HG02970 (cell line): ENCODE measurements around the gene NKAIN2.
"Not testable (repeated sequence)": the region's sequence is repeated elsewhere in the genome, so short reads cannot be mapped to it uniquely, and the experiment has no call there.

ENCODE experiments used
- ATAC-seq: cut with Tn5 transposase; IDR thresholded peaks from one replicate; pipeline ENCODE4 v1.9.1; 2021; ENCODE audit warnings: mild to moderate bottlenecking, moderate library complexity, moderate number of reproducible peaks; ENCODE audit not compliant: unreplicated experiment, low FRiP score

The NKAIN2 gene

DNA sequence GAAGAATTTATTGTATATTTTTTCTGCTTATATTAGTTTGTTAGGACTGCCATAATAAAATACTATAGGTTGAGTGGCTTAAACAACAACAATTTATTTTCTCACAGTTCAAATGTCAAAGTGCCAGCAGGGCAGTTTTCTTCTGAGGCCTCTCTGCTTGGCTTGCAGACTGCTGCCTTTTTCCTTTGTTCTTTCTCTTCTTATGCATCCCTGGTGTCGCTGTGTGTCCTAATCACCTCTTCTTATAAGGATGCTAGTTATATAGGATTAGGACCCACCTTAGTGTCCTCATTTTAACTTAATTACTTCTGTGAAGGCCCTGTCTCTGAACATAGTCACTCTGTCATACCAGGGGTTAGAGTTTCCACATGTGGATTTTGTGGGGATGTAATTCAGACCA is 354.4 kb downstream of the NKAIN2 start:
- ATAC-seq = no peak

DNA sequence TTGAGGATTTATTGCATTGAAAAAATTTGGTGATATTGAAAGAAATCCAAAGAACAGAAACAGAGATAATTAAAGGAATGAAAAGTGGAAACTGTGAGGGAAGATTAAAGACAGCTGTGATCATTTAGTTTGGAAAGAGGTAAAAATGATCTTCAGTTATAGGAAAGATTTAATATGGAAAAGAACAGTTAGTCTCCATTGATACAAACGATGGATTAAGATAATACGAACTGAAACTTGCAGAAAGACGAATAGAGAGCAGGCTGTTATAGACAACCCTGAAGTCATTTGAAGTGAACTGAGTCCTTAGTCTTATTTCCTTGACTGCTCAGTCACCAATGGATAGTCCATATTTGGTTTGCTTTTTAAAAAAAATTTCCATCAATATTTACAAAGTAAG is 360.0 kb downstream of the NKAIN2 start:
- no peak for ATAC-seq

DNA sequence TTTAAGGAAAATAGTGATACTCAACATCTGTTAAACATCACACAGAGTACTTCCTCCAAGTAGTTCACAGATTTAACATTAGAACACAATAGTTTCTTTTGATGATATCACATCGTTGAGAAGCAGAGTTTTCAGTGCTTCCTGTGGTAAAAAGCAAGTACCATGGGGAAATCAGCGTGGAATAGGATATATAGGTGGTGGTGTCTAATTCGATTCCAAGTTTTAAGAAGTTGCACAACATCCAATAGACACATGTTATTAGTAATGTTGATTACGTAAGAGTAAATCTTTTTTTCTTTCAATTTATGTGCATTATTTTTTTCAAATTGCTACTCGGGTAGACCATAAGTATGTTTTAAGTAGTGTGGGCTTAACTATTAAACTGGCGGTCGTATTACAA is 360.7 kb downstream of the NKAIN2 start:
- no peak for ATAC-seq

DNA sequence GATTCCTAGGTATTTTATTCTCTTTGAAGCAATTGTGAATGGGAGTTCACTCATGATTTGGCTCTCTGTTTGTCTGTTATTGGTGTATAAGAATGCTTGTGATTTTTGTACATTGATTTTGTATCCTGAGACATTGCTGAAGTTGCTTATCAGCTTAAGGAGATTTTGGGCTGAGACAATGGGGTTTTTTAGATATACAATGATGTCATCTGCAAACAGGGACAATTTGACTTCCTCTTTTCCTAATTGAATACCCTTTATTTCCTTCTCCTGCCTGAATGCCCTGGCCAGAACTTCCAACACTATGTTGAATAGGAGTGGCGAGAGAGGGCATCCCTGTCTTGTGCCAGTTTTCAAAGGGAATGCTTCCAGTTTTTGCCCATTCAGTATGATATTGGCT is 363.6 kb downstream of the NKAIN2 start:
- ATAC-seq = not testable (repeated sequence)

DNA sequence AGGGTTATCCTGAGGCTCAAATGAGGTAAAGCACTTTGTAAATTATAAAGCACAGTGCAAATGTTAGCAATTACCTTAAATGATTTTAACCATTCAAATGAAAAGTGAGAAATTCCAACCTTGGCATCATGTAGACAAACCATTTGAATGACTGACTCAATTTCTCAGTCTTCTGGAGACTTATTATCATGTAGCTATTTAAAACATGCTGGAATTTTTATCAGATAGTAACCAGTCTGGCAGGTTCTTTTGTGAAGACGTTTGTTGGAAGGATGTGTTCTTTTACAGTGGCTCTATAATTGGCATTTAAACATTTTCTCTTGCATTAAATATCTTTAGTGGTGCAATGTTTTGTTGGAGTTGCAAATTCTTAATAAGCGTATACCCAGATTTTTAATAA is 386.6 kb downstream of the NKAIN2 start:
- no peak for ATAC-seq

DNA sequence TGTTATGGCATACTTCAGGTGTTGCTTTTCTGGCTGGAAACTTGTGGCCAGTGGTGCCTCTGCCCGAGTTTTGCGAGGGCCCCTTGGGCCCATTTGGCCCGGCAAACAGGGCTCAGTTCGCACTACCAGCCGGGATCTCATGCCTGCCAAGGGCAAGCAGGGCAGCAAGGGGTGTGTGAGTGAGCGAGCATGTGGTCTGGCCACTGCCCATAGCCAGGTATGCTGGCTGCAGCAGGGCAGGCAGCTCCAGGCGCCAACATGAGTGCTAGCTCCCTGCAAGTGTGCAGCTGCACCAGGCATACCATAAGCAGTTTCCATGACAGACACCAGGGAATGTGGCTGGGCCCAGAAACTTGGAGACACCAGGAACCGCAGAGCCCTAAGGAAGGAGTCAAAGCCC is 389.5 kb downstream of the NKAIN2 start:
- no peak for ATAC-seq

DNA sequence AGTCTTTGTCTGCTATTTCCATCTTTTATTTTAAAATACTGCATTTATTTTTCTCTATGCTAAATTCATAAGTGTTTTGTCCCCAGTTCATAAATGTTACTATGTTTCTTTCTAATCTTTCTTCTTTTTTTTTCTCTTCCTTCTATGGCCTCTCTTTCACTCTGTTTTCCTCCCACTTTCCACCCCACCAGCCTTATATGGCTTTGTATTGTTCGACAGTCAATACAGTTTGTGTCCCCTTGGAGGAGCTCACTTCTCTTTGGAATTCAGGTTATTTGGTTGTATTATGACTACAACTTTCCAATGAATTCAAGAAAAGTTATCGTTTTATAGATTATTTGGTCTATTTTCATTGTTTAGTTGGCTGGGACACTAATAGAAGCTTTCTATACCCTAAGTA is 393.5 kb downstream of the NKAIN2 start:
- no peak for ATAC-seq

DNA sequence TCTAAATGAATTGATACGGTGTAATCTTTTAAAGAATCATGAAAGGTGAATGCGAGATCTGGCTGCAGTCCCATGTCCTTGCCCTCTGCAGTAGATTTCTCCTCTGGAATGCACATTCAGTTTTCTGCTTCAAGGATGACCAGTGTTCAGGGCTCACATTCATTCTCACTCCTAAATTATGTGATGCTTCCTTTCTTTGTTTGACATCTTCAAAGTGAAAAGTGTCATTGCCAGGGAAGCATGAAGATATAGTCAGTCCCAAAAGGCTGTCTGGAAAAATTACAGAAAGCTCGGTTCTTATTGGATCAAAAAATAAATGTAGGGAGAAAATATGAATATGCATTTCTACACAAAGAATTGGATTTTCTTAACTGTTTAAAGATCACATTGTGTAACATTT is 395.6 kb downstream of the NKAIN2 start:
- ATAC-seq = no peak

DNA sequence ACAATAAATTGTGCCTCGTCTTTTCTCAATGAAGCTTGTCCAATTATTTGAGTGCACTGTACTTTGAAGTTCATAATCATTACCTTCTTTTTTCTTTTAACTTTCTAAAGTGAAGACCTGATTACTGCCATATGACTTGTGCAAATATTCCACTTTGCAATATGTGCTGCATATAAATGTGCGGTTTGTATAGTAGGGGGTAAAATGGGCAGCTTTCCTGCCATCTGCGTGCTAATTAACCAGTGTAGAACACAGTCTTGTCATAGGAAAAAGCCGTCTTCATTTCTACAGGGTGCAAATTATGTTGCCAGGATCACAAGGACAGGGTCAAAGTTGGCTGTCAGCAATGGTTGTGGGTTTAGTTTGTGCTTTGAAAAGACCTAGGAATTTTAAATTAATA is 397.0 kb downstream of the NKAIN2 start:
- ATAC-seq = no peak

DNA sequence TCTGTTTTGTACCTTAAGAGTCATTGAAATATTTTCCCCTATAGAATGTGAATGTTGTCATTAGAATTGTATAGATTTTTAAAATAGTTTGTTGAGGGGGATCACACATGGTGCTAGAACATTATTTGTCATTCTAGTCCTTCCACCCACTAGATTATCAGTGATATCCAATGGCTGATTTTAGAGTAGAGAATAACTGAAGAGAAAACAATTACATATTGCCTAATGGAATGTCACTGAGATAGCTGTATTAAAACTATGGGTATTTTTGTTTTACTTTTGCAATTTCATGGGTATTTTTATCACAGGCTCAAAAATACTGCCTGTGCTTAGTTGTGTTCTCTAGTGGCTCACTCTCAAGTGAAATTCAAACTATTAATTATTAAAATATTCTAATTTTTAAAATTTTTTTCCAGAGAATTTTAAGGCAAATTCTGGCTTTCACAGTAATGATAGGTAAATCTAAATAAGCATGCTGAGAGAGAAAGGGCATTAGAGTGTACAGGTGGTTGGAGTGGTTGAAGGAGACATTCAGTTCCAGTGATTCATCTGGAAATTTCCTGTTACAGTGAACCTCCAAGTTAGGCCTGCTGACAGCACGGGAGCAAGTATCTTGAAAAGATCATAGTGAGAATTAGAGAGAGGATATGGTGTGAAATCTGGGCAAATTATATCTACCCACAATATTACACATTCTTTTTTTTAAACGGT is 399.6 kb downstream of the NKAIN2 start:
- no peak for ATAC-seq

DNA sequence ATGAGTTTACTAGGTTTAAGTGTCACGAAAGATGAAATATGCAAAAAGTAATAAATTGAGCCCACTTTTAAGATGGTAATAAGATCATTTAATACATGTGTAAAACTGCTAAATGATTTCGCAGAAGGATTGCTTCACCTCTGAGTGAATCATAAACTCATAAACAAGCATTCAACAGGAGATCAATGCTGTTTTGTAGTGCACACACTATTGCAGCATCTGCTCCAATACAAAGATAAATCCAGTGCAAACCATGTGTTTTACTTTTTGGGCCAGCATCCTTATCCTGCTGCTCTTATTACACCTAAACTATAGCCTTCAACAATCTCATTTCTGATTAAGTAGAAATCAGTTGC is 400.1 kb downstream of the NKAIN2 start:
- no peak for ATAC-seq

DNA sequence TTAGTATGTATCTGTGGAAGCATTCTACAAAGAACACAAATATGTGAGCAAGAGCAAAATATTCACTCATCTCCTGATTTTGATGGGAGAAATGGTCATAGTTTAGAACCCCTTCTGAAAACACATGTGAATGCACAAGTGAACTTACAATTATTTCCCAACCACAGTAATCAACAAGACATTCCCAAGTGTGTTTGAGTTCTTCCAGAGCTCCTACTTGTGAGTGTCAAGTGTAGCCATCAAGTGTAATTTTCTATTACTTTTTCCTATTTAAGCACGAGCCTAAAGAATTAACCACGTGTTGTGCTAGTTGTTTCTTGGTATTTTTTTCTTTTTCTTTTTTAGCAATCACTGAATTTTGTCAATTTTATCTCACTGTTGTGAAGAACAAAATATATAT is 402.3 kb downstream of the NKAIN2 start:
- ATAC-seq = no peak

DNA sequence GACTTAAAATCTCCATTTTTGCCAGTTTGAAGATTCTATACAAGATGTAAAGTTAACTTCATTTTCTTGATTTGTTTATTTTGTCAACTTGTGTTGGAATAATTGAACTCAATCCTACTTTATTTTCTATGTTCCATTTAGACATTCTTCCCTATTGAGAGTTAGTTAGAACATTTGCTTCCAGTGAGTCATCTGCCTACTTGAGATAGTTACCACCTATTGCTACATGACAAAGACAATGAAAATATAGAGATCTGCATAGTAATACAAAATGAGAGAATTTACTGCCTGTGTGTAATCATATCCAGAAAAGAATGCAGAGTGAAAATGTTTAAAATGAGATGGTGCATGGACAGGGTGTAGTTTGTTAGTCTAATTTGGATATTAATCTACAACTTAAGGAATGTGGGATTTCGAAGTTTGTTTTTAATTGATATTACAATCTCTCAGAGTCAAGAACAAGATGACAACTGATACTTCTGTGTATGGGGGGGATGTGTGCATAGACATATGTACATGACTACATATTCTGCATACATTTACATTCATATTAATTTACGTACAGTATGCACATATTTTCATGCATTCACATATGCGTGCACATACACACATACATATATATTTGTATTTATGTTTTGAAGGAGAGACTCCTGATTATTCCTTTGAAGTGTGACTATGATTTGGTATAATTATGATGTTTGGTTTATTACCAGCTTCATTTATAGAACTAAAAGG is 420.1 kb downstream of the NKAIN2 start:
- no peak for ATAC-seq

DNA sequence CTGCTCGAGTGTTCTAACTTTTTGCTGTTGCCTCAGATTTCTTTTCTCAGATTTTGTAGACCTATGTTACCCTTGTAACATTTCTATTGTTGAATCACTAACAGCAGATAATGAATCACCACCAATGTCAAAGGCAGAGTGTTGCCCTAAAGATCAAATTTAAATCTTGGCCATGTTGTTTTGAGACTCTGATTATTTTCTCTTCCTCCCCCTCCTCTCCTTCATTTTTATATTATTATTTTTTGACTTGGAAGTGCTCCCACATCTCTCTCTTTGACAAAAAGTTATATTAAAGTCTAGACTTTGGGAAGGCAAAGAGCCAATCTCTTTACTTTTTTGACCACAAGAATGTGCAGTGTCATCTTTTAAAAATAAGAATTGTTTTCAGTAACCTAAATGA is 422.7 kb downstream of the NKAIN2 start:
- ATAC-seq = no peak

DNA sequence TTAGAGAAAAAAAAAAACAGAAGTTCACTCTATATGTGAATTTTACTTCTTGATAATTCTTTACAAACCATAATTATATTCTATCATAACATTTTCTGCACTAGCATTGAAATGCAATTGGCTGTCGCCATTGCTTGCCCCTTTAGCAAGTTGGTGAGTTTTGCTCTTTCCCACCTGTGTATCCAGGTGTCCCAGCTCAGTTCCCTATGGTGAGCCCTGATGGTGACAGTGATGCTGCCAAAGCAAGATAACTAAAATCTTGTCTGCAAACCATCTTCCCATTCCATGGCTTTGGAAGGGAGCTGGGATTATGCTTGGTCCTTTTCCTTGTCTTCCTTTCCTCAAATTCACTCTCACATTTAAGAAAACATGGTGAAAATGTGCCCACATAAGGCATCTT is 429.6 kb downstream of the NKAIN2 start:
- no peak for ATAC-seq

DNA sequence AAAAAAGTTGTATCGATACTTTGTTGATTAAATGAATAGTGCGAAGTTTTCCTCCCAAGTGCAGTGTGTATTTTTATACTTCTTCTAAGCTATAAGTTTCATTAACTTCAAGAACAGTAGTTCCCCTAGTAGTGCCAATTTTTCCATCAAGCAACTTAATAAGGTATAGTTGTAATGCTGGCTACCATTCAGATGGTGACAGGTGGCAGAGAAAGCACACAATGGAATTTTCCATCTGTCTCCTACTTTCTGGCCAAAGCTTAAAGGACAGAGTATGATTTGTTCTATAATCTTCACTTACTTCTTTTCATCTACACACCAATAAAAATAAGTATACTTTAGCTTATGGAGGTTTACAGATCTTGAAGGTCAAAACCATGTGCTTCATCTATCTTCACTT is 431.1 kb downstream of the NKAIN2 start:
- no peak for ATAC-seq

DNA sequence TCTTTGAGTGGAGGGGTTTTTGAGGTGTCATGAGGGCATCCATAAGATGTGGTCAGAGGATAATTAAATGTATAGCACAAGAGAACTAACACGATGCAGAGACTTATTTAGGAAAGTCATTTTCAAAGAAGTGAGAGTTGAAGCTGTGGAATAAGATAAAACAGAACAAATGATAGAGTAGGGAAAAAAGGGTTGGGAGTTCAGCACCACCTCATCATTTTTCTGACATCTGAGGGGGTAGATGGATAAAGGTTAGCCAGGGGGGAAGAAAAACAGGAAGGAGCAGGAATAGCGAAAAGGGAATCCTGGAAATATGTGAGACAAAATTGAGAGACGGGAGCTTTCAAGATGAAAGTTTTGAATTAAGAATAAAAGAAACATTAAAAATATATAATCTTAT is 434.2 kb downstream of the NKAIN2 start:
- no peak for ATAC-seq

DNA sequence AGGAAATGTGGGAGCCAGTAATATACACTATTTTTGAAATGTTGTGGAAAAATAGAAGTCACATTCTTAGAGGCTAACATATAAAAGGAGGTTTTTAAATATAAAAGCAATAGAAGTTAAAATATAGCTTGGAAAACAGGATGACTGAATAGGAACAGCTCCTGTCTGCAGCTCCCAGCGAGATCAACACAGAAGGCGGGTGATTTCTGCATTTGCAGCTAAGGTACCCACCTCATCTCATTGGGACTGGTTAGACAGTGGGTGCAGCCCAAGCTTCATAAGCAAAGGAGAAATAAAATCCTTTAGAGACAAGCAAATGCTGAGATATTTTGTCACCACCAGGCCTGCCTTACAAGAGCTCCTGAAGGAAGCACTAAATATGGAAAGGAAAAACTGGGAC is 434.7 kb downstream of the NKAIN2 start:
- ATAC-seq = not testable (repeated sequence)

DNA sequence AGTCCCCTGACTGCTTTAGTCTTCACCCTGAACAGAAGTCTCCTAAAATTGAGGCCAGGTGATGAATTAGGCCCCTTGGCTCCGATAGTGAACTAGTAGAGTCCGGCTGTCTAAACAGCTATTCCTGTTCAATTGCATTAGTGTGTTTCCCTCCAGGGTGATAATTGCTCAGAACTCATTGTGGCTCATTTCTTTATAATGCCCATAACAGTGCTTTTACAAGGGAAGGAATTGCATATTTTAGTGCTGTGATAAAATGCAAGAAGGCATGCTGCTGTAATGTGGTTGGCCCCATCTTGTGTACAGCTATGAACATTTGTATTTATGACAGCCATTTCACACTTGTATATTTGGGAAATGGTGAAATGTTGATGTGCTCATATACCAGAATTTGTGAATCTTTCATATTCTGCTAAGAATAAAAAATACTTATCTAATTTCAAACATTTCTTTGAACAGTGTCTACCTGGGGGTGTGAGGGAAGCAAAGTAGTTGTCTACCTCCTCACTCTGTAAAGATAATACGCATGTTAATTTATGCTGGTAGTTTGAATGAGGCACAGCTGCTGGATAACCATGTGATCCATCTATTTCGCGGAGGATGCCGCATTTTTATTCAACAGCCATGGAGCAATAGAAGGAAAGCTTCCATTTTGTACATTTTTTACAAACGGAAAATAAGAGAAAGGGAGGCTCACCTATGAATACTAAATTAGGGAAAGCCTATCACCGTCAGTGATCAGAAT is 451.4 kb downstream of the NKAIN2 start:
- ATAC-seq = no peak

DNA sequence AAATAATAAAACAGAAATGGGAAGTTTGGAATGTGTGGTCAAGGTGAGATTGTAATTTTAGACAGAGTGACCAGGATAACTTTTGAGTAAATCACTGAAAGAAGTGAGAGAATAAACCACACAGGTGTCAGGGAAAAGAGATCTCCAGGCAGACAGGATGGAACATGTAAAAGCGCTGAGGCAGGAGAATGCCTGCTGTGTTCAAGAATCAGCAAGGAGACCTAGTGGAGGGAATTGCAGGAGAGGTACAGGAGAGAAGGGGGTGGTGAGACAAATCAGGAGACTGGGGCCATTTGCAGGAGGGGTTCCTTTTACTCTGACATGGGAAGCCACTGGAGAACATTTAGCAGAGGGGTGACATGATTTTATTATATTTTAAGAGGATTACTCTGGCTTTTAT is 456.7 kb downstream of the NKAIN2 start:
- no peak for ATAC-seq

DNA sequence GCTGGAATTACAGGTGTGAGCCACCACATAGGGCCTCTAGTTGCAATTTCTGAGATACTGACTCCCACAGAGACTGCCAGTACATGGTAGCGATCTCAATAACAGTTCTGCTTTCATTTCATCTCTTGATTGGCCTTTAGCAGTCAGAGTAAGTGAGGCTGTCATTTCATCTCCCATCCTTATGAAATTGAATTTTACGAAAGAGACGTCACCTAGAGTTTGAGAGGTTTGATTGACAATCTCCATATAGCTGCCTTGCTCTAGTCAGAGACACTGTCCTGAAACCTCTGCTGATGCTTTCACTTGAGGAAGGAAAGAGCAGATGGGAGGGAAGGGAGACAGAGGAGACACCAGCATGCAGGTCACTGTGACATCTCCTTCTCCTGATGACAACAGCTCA is 466.1 kb downstream of the NKAIN2 start:
- ATAC-seq = no peak

DNA sequence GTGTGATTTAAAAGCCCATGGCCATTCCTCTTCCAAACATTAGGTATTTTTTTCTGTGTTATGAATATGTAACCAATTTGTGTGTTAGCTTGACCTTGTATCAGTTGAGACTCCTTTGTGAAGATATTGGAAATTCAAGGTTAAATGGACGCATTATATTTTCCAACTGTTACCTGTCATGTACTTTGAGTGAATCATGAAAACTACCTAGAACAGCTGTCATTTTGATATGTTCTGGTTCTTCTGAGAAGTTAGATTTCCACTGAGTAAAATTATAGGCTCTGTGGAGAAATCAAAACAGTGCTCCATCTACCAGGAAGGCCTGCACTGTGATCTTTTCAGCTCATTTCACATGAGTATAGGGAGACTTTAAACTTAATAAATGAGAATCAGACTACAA is 470.0 kb downstream of the NKAIN2 start:
- ATAC-seq = no peak
